NCI-H524 (cell line): ENCODE data around the gene KLHL1.

ENCODE experiments used
- DNase-seq, 2 experiments: peaks; one replicate each; lab custom pipeline; 2025; lab: John Stamatoyannopoulos, UW

KLHL1 gene

DNA sequence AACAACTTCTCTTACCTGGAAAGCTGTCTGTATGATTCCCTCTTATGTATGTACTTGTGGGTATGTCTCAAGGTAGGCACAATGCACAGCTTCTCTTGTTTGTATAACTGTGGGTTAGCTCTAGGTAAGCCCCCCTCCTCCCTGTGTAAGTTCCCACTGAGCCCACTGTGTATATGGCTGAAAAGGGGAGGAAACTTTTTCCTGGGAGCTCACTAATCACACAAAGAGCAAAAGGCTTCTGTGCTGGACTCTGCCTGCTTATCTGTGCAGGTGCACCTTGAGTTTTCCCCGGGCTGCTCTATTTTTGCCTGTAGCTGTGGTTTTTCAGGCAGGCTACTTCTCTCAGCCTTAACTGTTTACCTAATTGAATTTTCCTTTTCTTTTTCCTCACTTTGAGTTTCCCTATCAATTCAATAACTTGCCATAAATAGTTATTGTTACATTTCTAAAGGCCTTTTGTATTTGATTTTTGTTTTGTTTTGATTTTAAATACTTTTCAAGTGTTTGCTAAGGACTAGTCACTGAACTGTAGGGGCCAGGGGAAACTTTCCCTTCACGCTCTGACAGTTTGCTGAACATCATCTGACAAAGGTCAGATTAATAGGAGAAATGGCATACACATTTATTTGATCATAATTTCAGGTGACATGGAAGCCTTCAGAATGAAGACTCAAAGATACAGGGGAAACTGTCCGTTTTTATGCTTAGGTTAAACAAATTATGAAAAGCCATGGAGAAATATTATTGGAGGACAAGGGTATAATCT is 424.1 kb downstream of the KLHL1 start:
- no peak for DNase-seq

DNA sequence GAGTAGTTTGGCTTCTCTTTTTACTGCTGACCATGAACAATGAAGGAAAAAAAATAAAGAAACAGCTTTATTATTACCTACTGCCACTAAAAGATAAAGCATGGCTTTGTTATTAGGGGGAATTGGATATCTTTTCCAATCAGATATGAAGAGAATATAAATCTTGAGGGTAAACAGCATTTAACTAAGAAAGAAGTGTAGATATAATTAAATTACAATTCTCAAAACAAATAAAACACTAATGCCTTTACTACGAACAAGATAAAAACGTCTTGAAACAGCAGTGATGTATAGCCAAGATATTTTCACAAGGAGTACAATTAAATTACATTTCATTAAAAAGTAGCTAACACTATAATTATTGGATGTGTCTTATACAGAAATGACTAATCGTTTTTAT is 426.5 kb downstream of the KLHL1 start:
- no peak for DNase-seq

DNA sequence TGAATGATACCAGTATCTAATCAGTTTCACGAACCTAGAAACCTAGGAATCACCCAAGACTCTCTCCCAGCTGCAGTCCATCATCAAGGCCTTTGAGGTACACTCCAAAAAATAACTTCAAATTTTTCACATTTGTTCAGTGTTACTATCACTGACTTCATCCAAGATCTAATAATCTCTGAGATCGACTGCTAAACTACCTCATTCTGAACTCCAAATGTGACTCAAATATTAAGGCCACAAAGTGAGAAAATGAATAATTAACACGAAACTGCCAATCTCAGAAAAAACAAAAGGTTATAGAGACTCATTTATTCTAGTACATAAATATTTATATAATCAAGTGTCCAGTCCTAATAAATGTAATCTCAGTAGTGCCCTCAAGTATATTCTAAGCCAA is 430.9 kb downstream of the KLHL1 start:
- no peak for DNase-seq

DNA sequence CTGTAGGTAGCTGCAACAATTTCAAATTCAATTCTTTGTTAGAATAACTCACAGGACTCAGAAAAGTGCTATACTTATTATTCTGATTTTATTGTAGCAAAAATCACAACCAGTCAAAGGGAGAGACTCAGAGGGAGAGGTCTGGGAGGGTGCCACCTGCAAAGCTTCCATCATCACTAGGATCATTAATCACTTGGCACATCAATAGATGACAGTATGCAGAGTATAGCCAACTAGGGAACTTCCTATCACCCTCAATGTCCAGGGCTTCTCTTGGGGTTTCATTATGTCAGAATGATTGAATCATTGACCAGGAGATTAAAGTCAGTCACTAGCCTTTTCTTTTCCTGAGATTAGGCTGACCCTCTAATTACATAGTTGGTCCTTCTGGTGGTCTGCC is 432.0 kb downstream of the KLHL1 start:
- DNase-seq: no peak

DNA sequence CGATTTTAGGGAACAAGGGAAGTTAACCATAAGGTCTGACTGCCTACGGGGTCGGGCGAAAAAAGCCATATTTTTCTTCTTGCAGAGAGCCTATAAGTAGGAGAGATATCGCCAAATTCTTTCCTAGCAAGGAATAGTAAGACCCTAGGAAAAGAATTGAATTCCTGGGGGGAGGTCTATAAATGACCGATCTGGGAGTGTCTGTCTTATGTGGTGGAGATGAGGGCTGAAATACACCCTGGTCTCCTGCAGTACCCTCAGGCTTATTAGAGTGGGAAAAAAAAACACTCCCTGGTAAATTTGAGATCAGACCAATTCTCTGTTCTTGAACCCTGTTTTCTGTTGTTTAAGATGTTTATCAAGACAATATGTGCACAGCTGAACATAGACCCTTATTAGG is 448.1 kb downstream of the KLHL1 start:
- DNase-seq: no peak

DNA sequence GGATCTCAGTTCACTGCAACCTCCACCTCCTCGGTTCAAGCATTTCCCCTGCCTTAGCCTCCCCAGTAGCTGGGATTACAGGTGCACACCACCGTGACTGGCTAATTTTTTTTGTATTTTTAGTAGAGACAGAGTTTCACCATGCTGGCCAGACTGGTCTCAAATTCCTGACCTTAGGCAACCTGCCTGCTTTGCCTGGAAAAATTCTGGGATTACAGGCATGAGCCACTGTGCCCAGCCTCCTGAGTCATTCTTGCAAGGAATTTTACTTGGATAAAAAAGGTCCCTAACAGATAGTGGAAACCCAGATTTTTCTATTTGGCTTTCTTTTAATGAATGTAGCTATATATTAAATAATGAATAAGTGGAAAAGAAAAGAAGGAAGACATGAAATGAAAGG is 450.6 kb downstream of the KLHL1 start:
- DNase-seq: no peak

DNA sequence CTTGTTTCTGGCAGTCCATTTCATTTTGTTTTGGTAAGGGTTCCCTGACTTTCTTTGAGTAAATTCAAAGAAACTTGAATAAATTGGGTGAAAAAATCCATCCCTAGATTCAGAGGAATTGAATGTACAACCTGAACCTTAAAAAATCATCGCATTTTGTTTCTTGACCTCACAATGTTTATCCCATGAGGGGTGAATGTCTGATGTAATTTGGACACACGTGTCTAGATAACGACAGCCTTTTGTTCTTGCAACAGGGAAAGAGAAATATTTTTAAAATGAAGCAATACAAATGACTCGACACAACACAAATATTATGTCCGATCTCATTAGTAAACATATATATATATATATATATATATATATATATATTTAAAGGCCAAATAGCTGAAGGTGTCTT is 453.9 kb downstream of the KLHL1 start:
- no peak for DNase-seq
